Measurements from ENCODE around the gene RAB7B. TPM values are rescaled to one million over a fixed set of nuclear protein-coding genes. Genes with fewer than 3 reads are reported as not detected.

The RAB7B gene
- total and polyA plus RNA-seq, 2 of the 13 experiments (the other 11 are each of a cell fraction or from before 2014, with no cell fraction given), result 0.05 to 0.46 TPM

GRCh38 chr1:205940710-205941109, 62.5 kb downstream of the RAB7B start:
- no peak for DNase-seq (ENCODE audit: low spot score)
- H3K4me2 ChIP-seq (ENCODE audit: low read depth, low read length), result no peak overlapping the region
- CTCF ChIA-PET (ENCODE audit: low intra/inter-chr PET ratio, low total read pairs), result no interaction called here
- no peak overlapping the region for H3K9ac ChIP-seq (ENCODE audit: insufficient read depth, low read depth, low read length)
- no peaks in the 10 kb centered on the region for H3K9me3 ChIP-seq (ENCODE audit: low read length)
- no peak for FAIRE-seq
- no peaks in the 10 kb centered on the region for H3K36me3 ChIP-seq (replicated peaks in 1 of 2; ENCODE audit: control insufficient read depth in 1 of 2, insufficient read depth in 2 of 2, low read length in 2 of 2)
- no peaks in the 10 kb centered on the region for H4K20me1 ChIP-seq (ENCODE audit: insufficient read depth, low read length)
- intact Hi-C loops (cut with micrococcal nuclease; ENCODE audit: unreplicated experiment) (no loop called here), in situ Hi-C loops (cut with HindIII; ENCODE audit: extremely low pct_ligation_motif_present, low pct_unique_long_range_greater_than_20kb) (no loop called here)
- TF ChIP-seq ZBTB10 (CRISPR knock-in tag; IDR thresholded peaks at IDR 0.05; ENCODE audit: borderline replicate concordance), result no peak
- TF ChIP-seq POGK (CRISPR knock-in tag; conservative IDR thresholded peaks at IDR 0.05), result no peak
- no peak for TF ChIP-seq ETV6 (CRISPR knock-in tag; conservative IDR thresholded peaks at IDR 0.05)
- TF ChIP-seq YEATS2 (CRISPR knock-in tag; IDR thresholded peaks at IDR 0.05; ENCODE audit: borderline replicate concordance), result no peak
- no peak for TF ChIP-seq ZNF710 (CRISPR knock-in tag; IDR thresholded peaks at IDR 0.05; ENCODE audit: borderline replicate concordance)
- TF ChIP-seq SKI (IDR thresholded peaks at IDR 0.05; ENCODE audit: partially characterized antibody), result no peak
- no peak for TF ChIP-seq ZMAT3 (CRISPR knock-in tag; conservative IDR thresholded peaks at IDR 0.05)
- no peak for TF ChIP-seq ZNF562 (CRISPR knock-in tag; IDR thresholded peaks at IDR 0.05; ENCODE audit: borderline replicate concordance)
- TF ChIP-seq GRHL1 (CRISPR knock-in tag; conservative IDR thresholded peaks at IDR 0.05), result no peak
- no peak for TF ChIP-seq CERS6 (CRISPR knock-in tag; IDR thresholded peaks at IDR 0.05)
- H3K27ac ChIP-seq (ENCODE audit: extremely low read length, insufficient read depth, low read length), result no peak overlapping the region
- WGBS (ENCODE audit: low lambda C conversion rate), result 0% methylated on average over 1 of the region's 5 CpGs
- no TSS peak for BruUV-seq (replicated peaks)
- H3K27me3 ChIP-seq (ENCODE audit: control insufficient read depth in 1 of 2, insufficient read depth in 2 of 2, low read length in 2 of 2), result peaks cover 5 to 61% of the 10 kb centered on the region in 2 experiments; a peak in 4 of 5 replicates
- POLR2A ChIA-PET, result no interaction called here
- H2AFZ ChIP-seq (ENCODE audit: low read length), result no peak overlapping the region
- H3K4me3 ChIP-seq (replicated peaks in 1 of 3; ENCODE audit: insufficient read depth in 1 of 3, low read depth in 2 of 3, low read length in 3 of 3), result no peak overlapping the region
- peaks cover 20% of the 10 kb centered on the region for H3K4me1 ChIP-seq (ENCODE audit: insufficient read depth, low read length)
- H3K79me2 ChIP-seq (ENCODE audit: insufficient read depth, low read length), result no peaks in the 10 kb centered on the region
- no peak for ATAC-seq
